ENCODE results near the gene THSD7A. TPM values are rescaled to one million over a fixed set of nuclear protein-coding genes. Genes with fewer than 3 reads are reported as not detected.

Gene THSD7A
- polyA plus RNA-seq, 1 donor (not counting 4 experiments of a cell fraction or from before 2014, with no cell fraction given): not detected

- Histone ChIP-seq H3K36me3 (ENCODE audit: control insufficient read depth in 2 of 2, extremely low read depth in 1 of 2, insufficient read depth in 2 of 2, low read length in 2 of 2) (no peaks in the 10 kb centered on the region), H3K4me2 (ENCODE audit: control insufficient read depth, extremely low read depth, insufficient read depth, low read depth, low read length) (no peak overlapping the region), H2AFZ (ENCODE audit: control insufficient read depth, low read length) (no peak overlapping the region), H3K27me3 (ENCODE audit: control insufficient read depth, extremely low read depth, insufficient read depth, low read length) (no peaks in the 10 kb centered on the region), H3K9ac (ENCODE audit: control insufficient read depth, extremely low read depth, insufficient read depth, low read length) (no peak overlapping the region), H3K9me3 (ENCODE audit: control insufficient read depth, low read depth, low read length) (no peaks in the 10 kb centered on the region), H3K4me3 (ENCODE audit: control insufficient read depth in 2 of 3, extremely low read depth in 1 of 3, insufficient read depth in 2 of 3, low read depth in 1 of 3, low read length in 3 of 3) (no peak overlapping the region), H4K20me1 (ENCODE audit: control insufficient read depth, extremely low read depth, insufficient read depth, low read length) (no peaks in the 10 kb centered on the region), H3K4me1 (ENCODE audit: control insufficient read depth, extremely low read depth, insufficient read depth, low read length) (no peaks in the 10 kb centered on the region), H3K27ac (ENCODE audit: control insufficient read depth, insufficient read depth, low read length) (no peak overlapping the region), H3K9me1 (ENCODE audit: control insufficient read depth, extremely low read depth, insufficient read depth, low read length) (no peaks in the 10 kb centered on the region), H3K79me2 (ENCODE audit: control insufficient read depth, insufficient read depth, low read length) (no peaks in the 10 kb centered on the region)
- dilution Hi-C loops (cut with MboI; ENCODE audit: extremely low pct_ligation_motif_present, low sequenced_read_pairs): no loop called here
- no peak for TF ChIP-seq EZH2 (IDR thresholded peaks at IDR 0.05; ENCODE audit: low read length)
- TF ChIP-seq CTCF (optimal IDR thresholded peaks at IDR 0.05 in 1 of 3, IDR thresholded peaks at IDR 0.05 in 1 of 3, conservative IDR thresholded peaks at IDR 0.05 in 1 of 3; ENCODE audit: extremely low read depth in 1 of 3, insufficient read depth in 2 of 3, low read length in 3 of 3): no peak
- FAIRE-seq (no peak), DNase-seq (ENCODE audit: low read depth, low spot score) (no peak)
These were observed 476.5 kb downstream of the THSD7A start for GRCh38 chr7:11355399-11356005.

DNA sequence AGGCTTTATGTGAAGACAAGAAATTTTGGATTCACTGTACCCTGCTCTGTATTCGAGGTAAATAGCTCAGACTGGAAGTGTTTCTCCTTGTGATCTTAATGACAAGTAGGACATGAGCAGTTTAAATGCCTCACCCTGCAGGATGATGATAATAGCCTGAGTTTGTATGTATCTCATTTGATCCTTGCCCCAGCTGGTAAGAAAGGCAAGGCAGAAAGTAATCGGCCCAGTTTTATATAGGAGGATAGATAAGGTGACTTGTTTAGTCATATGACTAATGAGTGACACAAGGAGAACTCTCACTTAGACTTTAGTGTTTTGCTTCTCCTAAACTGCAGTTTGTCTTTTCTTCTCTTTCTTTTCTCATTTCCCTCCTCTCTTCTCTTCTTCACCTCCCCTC lies 485.7 kb downstream of the THSD7A start:
- H3K27ac ChIP-seq (ENCODE audit: control insufficient read depth, insufficient read depth, low read length): no peak overlapping the region

More for the DNA sequence above, 485.7 kb downstream of the THSD7A start:
- Histone ChIP-seq H3K9me1 (ENCODE audit: control insufficient read depth, extremely low read depth, insufficient read depth, low read length) (no peaks in the 10 kb centered on the region), H3K27me3 (ENCODE audit: control insufficient read depth, extremely low read depth, insufficient read depth, low read length) (no peaks in the 10 kb centered on the region), H3K4me2 (ENCODE audit: control insufficient read depth, extremely low read depth, insufficient read depth, low read depth, low read length) (no peak overlapping the region), H4K20me1 (ENCODE audit: control insufficient read depth, extremely low read depth, insufficient read depth, low read length) (no peaks in the 10 kb centered on the region), H3K79me2 (ENCODE audit: control insufficient read depth, insufficient read depth, low read length) (no peaks in the 10 kb centered on the region), H3K4me3 (ENCODE audit: control insufficient read depth in 2 of 3, extremely low read depth in 1 of 3, insufficient read depth in 2 of 3, low read depth in 1 of 3, low read length in 3 of 3) (no peak overlapping the region), H3K36me3 (ENCODE audit: control insufficient read depth in 2 of 2, extremely low read depth in 1 of 2, insufficient read depth in 2 of 2, low read length in 2 of 2) (no peaks in the 10 kb centered on the region), H3K9ac (ENCODE audit: control insufficient read depth, extremely low read depth, insufficient read depth, low read length) (no peak overlapping the region), H2AFZ (ENCODE audit: control insufficient read depth, low read length) (no peak overlapping the region), H3K9me3 (ENCODE audit: control insufficient read depth, low read depth, low read length) (no peaks in the 10 kb centered on the region), H3K4me1 (ENCODE audit: control insufficient read depth, extremely low read depth, insufficient read depth, low read length) (no peaks in the 10 kb centered on the region)
- FAIRE-seq: no peak
- no peak for DNase-seq (ENCODE audit: low read depth, low spot score)
- no peak for TF ChIP-seq CTCF (optimal IDR thresholded peaks at IDR 0.05 in 1 of 3, IDR thresholded peaks at IDR 0.05 in 1 of 3, conservative IDR thresholded peaks at IDR 0.05 in 1 of 3; ENCODE audit: extremely low read depth in 1 of 3, insufficient read depth in 2 of 3, low read length in 3 of 3)
- no peak for TF ChIP-seq EZH2 (IDR thresholded peaks at IDR 0.05; ENCODE audit: low read length)
- dilution Hi-C loops (cut with MboI; ENCODE audit: extremely low pct_ligation_motif_present, low sequenced_read_pairs): no loop called here

Measured in keratinocyte (primary cell).